H1 (cell line): ENCODE measurements around the gene GNG4. TPM values are rescaled to one million over a fixed set of nuclear protein-coding genes. Genes with fewer than 3 reads are reported as not detected.
A peak's percentile ranks its signal among the peaks of the same experiment; 100 is the strongest.

Source experiments
- CEBPB ChIP-seq: IDR thresholded peaks from 2 replicates; pipeline ENCODE4 v1.6.1; 2012; ENCODE audit warnings: low read depth, low read length
- GTF2F1 ChIP-seq: IDR thresholded peaks from 2 replicates; pipeline ENCODE4 v1.6.1; 2012; ENCODE audit warnings: low read depth, low read length, improper control_type of control experiment, borderline replicate concordance
- KDM4A ChIP-seq: IDR thresholded peaks from one replicate; pipeline ENCODE4 v1.7.1; 2012; ENCODE audit warnings: low read depth, mild to moderate bottlenecking, moderate library complexity, low read length, inconsistent platforms; ENCODE audit not compliant: severe bottlenecking
- RAD21 ChIP-seq, 2 experiments: IDR thresholded peaks in 1 of 2; conservative IDR thresholded peaks in 1 of 2; 2 replicates each; pipeline ENCODE4 v1.6.1; 2011; ENCODE audit warnings: low read depth in 2 of 2, low read length in 2 of 2, improper control_type of control experiment in 1 of 2, inconsistent platforms in 1 of 2, mild to moderate bottlenecking in 1 of 2, moderate library complexity in 1 of 2
- RBBP5 ChIP-seq: IDR thresholded peaks from 2 replicates; pipeline ENCODE4 v1.7.1; 2012; ENCODE audit warnings: low read depth, mild to moderate bottlenecking, inconsistent platforms, low read length, moderate library complexity, borderline replicate concordance
- SIRT6 ChIP-seq: IDR thresholded peaks from one replicate; pipeline ENCODE4 v1.7.1; 2012; ENCODE audit warnings: low read length, inconsistent platforms
- TAF7 ChIP-seq: optimal IDR thresholded peaks from 2 replicates; pipeline ENCODE3; 2011; ENCODE audit warnings: low read depth, mild to moderate bottlenecking, inconsistent platforms, low read length, moderate library complexity, borderline replicate concordance
- TEAD4 ChIP-seq: IDR thresholded peaks from 2 replicates; pipeline ENCODE4 v1.6.1; 2012; ENCODE audit warnings: low read depth, low read length, inconsistent platforms, mixed read lengths
- YY1 ChIP-seq: IDR thresholded peaks from 2 replicates; pipeline ENCODE4 v1.6.1; 2011; ENCODE audit warnings: low read depth, mild to moderate bottlenecking, low read length
- ZNF274 ChIP-seq: IDR thresholded peaks from 2 replicates; pipeline ENCODE4 v1.7.0; 2012; ENCODE audit warnings: low read length, borderline replicate concordance; ENCODE audit errors: extremely low read depth
- polyA plus RNA-seq, 7 experiments: library from polyadenylated mRNA; depleted of rRNA in 3 of 7; stranded (reverse) in 5 of 7; unstranded in 2 of 7; fragments of >200 nt in 5 of 7; fragments of 200-250 nt in 2 of 7; gene quantifications; 1 replicate in 5 of 7; 2 replicates in 1 of 7; 4 replicates in 1 of 7; pipeline versions ENCODE4 v1.2.1 to v1.2.3, GENCODE V29; 2011 to 2013; ENCODE audit warnings: missing spikeins in 2 of 7, mixed read lengths in 2 of 7
- total RNA-seq: library from RNA; stranded (reverse); fragmentation: NEBNext Ultra II Directional; extraction: Animal tissue kit (Norgen Biotek cat#: 25700); gene quantifications from 2 replicates; pipeline ENCODE4 v1.2.1, GENCODE V29; 2021

GNG4 gene
- total and polyA plus RNA-seq, 2 of the 8 experiments (the other 6 are each of a cell fraction or from before 2014, with no cell fraction given) = 95.5 to 96.8 TPM

DNA sequence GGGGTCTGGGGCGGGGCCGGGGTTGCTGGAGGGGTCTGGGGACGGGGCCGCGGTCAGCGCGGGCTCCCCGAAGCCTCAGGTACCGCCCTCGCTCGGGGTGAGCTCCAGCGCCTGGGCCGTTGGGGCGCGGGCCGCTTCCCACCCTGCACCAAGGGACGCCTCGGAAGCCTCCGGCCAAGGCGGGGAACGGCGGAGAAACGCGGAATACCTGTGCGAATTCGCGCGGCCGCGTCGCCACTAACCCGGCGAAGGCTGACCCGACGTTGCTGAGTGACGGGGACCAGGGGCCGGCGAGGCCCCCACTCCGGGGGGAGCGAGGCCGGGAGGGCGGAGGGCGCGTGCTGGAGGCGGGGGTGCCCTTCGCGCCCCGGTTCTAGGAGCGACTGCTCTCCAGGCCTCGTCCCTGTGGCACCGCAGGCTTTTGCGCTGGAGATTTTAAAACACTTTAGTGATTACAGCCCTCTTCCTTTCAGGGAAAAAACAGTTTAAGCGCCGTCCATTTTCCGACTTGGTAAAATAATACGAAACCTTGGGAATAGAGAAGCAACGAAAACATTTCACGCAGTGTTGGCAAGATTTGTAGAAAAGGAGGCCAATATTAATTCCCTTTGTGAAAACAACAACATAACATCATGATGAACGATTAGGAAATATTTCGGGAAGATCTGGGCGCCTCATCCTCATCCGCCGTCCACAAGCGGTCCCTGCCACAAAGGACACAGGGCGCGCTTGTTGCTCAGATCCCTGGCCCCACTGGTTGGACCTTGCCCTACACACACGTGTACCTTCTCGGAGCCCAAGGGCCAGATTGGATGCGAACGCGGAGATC lies 971 bp upstream of the GNG4 start (continued):
- no peak for TF ChIP-seq RAD21 (IDR thresholded peaks at IDR 0.05 in 1 of 2, conservative IDR thresholded peaks at IDR 0.05 in 1 of 2; ENCODE audit: low read depth in 2 of 2, low read length in 2 of 2)
- TF ChIP-seq ZNF274 = no peak
- no peak for TF ChIP-seq YY1
- TF ChIP-seq KDM4A = peak; percentile 31
- no peak for TF ChIP-seq GTF2F1
- no peak for TF ChIP-seq TEAD4
- TF ChIP-seq RBBP5 = 0 out of 2 replicates have a peak, but pooled peaks have one; percentile 47
- TF ChIP-seq CEBPB = no peak
- TF ChIP-seq TAF7 = peak; percentile 30
- TF ChIP-seq SIRT6 = no peak
